H9 (cell line): ENCODE measurements around the gene NCF1. TPM values are rescaled to one million over a fixed set of nuclear protein-coding genes. Genes with fewer than 3 reads are reported as not detected.
"Not testable (repeated sequence)": the region's sequence is repeated elsewhere in the genome, so short reads cannot be mapped to it uniquely, and the experiment has no call there.

Source experiments
- DNase-seq: peaks from one replicate; pipeline ENCODE4 v3.0.0-alpha.2; 2017
- H2AFZ ChIP-seq: one replicate; pipeline ENCODE4 v1.6.1; 2013; ENCODE audit warnings: mild to moderate bottlenecking, low read length, control low read depth, moderate library complexity
- H2AK5ac ChIP-seq: 2 replicates; pipeline ENCODE4 v1.6.1; 2013; ENCODE audit warnings: low read length, control low read depth, mixed read lengths; ENCODE audit not compliant: insufficient read length
- H2BK120ac ChIP-seq: one replicate; pipeline ENCODE4 v1.6.1; 2013; ENCODE audit warnings: low read depth, mild to moderate bottlenecking, low read length, control low read depth, inconsistent platforms; ENCODE audit not compliant: poor library complexity, severe bottlenecking
- H2BK12ac ChIP-seq: 2 replicates; pipeline ENCODE4 v1.6.1; 2013; ENCODE audit warnings: low read length, control low read depth, mixed read lengths, low read depth; ENCODE audit not compliant: insufficient read length
- H2BK15ac ChIP-seq: 2 replicates; pipeline ENCODE4 v1.6.1; 2013; ENCODE audit warnings: low read depth, low read length, control low read depth
- H2BK20ac ChIP-seq: one replicate; pipeline ENCODE4 v1.6.1; 2013; ENCODE audit warnings: low read depth, mild to moderate bottlenecking, low read length, control low read depth, inconsistent platforms; ENCODE audit not compliant: poor library complexity, severe bottlenecking
- H2BK5ac ChIP-seq: 2 replicates; pipeline ENCODE4 v1.6.1; 2013; ENCODE audit warnings: low read length, control low read depth, mixed read lengths; ENCODE audit not compliant: insufficient read length
- H3K14ac ChIP-seq: 2 replicates; pipeline ENCODE4 v1.6.1; 2013; ENCODE audit warnings: low read length, control low read depth; ENCODE audit not compliant: insufficient read depth
- H3K18ac ChIP-seq: 2 replicates; pipeline ENCODE4 v1.6.1; 2013; ENCODE audit warnings: low read depth, mild to moderate bottlenecking, mixed read lengths, low read length, control low read depth; ENCODE audit not compliant: insufficient read length
- H3K23ac ChIP-seq: 2 replicates; pipeline ENCODE4 v1.6.1; 2013; ENCODE audit warnings: low read length, control low read depth, mixed read lengths, low read depth; ENCODE audit not compliant: insufficient read length
- H3K23me2 ChIP-seq: 2 replicates; pipeline ENCODE4 v1.6.1; 2013; ENCODE audit warnings: low read depth, mild to moderate bottlenecking, mixed read lengths, low read length, control low read depth; ENCODE audit not compliant: insufficient read length, poor library complexity, severe bottlenecking
- H3K27ac ChIP-seq: 2 replicates; pipeline ENCODE4 v1.5.1; 2013; ENCODE audit warnings: low read length, control low read depth, mixed read lengths, low read depth; ENCODE audit not compliant: insufficient read length
- H3K27me3 ChIP-seq: 2 replicates; pipeline ENCODE4 v1.6.1; 2013; ENCODE audit warnings: low read length, control low read depth, inconsistent platforms; ENCODE audit not compliant: insufficient read depth
- H3K4ac ChIP-seq: 2 replicates; pipeline ENCODE4 v1.6.1; 2013; ENCODE audit warnings: low read depth, mild to moderate bottlenecking, control low read depth, inconsistent platforms, low read length, moderate library complexity
- H3K4me1 ChIP-seq: 2 replicates; pipeline ENCODE4 v1.6.1; 2013; ENCODE audit warnings: low read length, control low read depth, inconsistent platforms; ENCODE audit not compliant: insufficient read depth
- H3K4me2 ChIP-seq: 2 replicates; pipeline ENCODE4 v1.6.1; 2013; ENCODE audit warnings: low read length, control low read depth, mixed read lengths; ENCODE audit not compliant: insufficient read length, insufficient read depth
- H3K56ac ChIP-seq: 2 replicates; pipeline ENCODE4 v1.6.1; 2013; ENCODE audit warnings: low read depth, mild to moderate bottlenecking, mixed read lengths, low read length, control low read depth; ENCODE audit not compliant: insufficient read length
- H3K79me1 ChIP-seq: 2 replicates; pipeline ENCODE4 v1.6.1; 2013; ENCODE audit warnings: low read depth, mild to moderate bottlenecking, moderate library complexity, low read length, control low read depth, inconsistent platforms; ENCODE audit not compliant: insufficient read depth, poor library complexity, severe bottlenecking
- H3K79me2 ChIP-seq: 2 replicates; pipeline ENCODE4 v1.6.1; 2013; ENCODE audit warnings: low read length, control low read depth, inconsistent platforms; ENCODE audit not compliant: insufficient read depth
- H3K9ac ChIP-seq: 2 replicates; pipeline ENCODE4 v1.6.1; 2013; ENCODE audit warnings: low read length, control low read depth, mixed read lengths; ENCODE audit not compliant: insufficient read length; ENCODE audit errors: extremely low read depth
- H3K9me3 ChIP-seq: one replicate; pipeline ENCODE4 v1.6.1; 2013; ENCODE audit warnings: low read depth, low read length, inconsistent platforms; ENCODE audit not compliant: control insufficient read depth
- H3T11ph ChIP-seq: one replicate; pipeline ENCODE4 v1.6.1; 2013; ENCODE audit warnings: mild to moderate bottlenecking, low read length, control low read depth, inconsistent platforms
- H4K20me1 ChIP-seq: one replicate; pipeline ENCODE4 v1.6.1; 2013; ENCODE audit not compliant: control insufficient read depth, insufficient read length, insufficient read depth
- H4K5ac ChIP-seq: 2 replicates; pipeline ENCODE4 v1.6.1; 2013; ENCODE audit warnings: low read depth, mild to moderate bottlenecking, mixed read lengths, low read length, control low read depth; ENCODE audit not compliant: insufficient read length
- H4K8ac ChIP-seq: replicated peaks from 2 replicates; pipeline ENCODE4 v1.6.1; 2013; ENCODE audit warnings: low read length, control low read depth, mixed read lengths, low read depth; ENCODE audit not compliant: insufficient read length
- H4K91ac ChIP-seq: 2 replicates; pipeline ENCODE4 v1.6.1; 2013; ENCODE audit warnings: low read depth, mild to moderate bottlenecking, moderate library complexity, mixed read lengths, low read length, control low read depth; ENCODE audit not compliant: insufficient read length
- H3K27ac Mint-ChIP-seq, 3 experiments: 2 replicates in 2 of 3; 3 replicates in 1 of 3; pipeline ENCODE4 v1.8.0; 2020 to 2021; ENCODE audit warnings: mixed read lengths in 3 of 3, mild to moderate bottlenecking in 1 of 3, moderate library complexity in 1 of 3
- H3K27me3 Mint-ChIP-seq: 2 replicates; pipeline ENCODE4 v1.8.0; 2021; ENCODE audit warnings: low read depth, mild to moderate bottlenecking, moderate library complexity, mixed read lengths
- H3K36me3 Mint-ChIP-seq, 3 experiments: 2 replicates in 2 of 3; 3 replicates in 1 of 3; pipeline ENCODE4 v1.8.0; 2020 to 2021; ENCODE audit warnings: low read depth in 3 of 3, mixed read lengths in 3 of 3; ENCODE audit not compliant: insufficient read depth in 1 of 3
- H3K4me1 Mint-ChIP-seq, 2 experiments: 2 replicates each; pipeline ENCODE4 v1.8.0; 2020; ENCODE audit warnings: mixed read lengths in 2 of 2
- H3K4me3 Mint-ChIP-seq, 2 experiments: 2 replicates in 1 of 2; 3 replicates in 1 of 2; pipeline ENCODE4 v1.8.0; 2020 to 2021; ENCODE audit warnings: mild to moderate bottlenecking in 2 of 2, mixed read lengths in 2 of 2, moderate library complexity in 1 of 2
- H3K9me3 Mint-ChIP-seq, 2 experiments: 2 replicates in 1 of 2; 3 replicates in 1 of 2; pipeline ENCODE4 v1.8.0; 2020; ENCODE audit warnings: mild to moderate bottlenecking in 2 of 2, mixed read lengths in 2 of 2, moderate library complexity in 1 of 2
- WGBS: extraction: QIAGEN DNeasy Blood & Tissue Kit; methylation state at CpG from one replicate; pipeline ENCODE4 v1.1.7; 2013; ENCODE audit warnings: missing lambda C conversion rate, low lambda C conversion rate, mixed read lengths; ENCODE audit not compliant: insufficient read length; ENCODE audit errors: extremely low coverage; 5-methylcytosine and 5-hydroxymethylcytosine counted together
- total RNA-seq: library from RNA; stranded (reverse); gene quantifications from 2 replicates; pipeline ENCODE4 v1.2.1, GENCODE V29; 2021

NCF1 gene
- total RNA-seq, 1 experiment from 2014 or later = 0.63 TPM

DNA sequence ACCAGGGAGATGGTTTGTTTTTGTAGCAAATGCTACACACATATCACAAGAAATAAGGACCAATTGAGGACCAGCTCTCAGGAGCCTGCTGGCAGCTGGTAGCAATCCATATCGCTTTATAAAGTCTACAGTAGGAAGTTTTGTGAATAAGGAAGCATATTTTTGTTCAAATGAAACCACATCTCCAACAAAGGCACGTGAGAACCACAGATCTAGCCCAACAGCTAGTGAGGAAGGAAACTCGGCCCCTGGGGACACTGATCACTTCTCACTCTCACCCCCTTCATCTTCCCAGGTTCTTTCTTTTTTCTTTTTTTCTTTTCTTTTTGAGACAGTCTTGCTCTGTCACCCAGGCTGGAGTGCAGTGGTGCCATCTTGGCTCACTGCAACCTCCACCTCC lies 42.1 kb downstream of the NCF1 start:
- H2AK5ac ChIP-seq, H3K27ac ChIP-seq, H3K27me3 ChIP-seq, H3T11ph ChIP-seq, H4K8ac ChIP-seq, H3K23me2 ChIP-seq, H3K36me3 Mint-ChIP-seq, DNase-seq, H2BK20ac ChIP-seq, H3K4me2 ChIP-seq, H3K23ac ChIP-seq, H2BK120ac ChIP-seq, H2BK5ac ChIP-seq, H3K14ac ChIP-seq, H3K4me1 Mint-ChIP-seq, H3K9me3 Mint-ChIP-seq, H3K27me3 Mint-ChIP-seq, H2AFZ ChIP-seq, H3K4ac ChIP-seq, H4K91ac ChIP-seq, H3K56ac ChIP-seq, H3K4me3 Mint-ChIP-seq, H4K5ac ChIP-seq, H4K20me1 ChIP-seq, H2BK12ac ChIP-seq, H3K79me1 ChIP-seq, H3K18ac ChIP-seq, H3K79me2 ChIP-seq, H3K27ac Mint-ChIP-seq, H3K9me3 ChIP-seq, H3K4me1 ChIP-seq, H2BK15ac ChIP-seq, H3K9ac ChIP-seq: not testable (repeated sequence)
- WGBS = no CpG with 5 or more reads among the region's 3 CpGs

DNA sequence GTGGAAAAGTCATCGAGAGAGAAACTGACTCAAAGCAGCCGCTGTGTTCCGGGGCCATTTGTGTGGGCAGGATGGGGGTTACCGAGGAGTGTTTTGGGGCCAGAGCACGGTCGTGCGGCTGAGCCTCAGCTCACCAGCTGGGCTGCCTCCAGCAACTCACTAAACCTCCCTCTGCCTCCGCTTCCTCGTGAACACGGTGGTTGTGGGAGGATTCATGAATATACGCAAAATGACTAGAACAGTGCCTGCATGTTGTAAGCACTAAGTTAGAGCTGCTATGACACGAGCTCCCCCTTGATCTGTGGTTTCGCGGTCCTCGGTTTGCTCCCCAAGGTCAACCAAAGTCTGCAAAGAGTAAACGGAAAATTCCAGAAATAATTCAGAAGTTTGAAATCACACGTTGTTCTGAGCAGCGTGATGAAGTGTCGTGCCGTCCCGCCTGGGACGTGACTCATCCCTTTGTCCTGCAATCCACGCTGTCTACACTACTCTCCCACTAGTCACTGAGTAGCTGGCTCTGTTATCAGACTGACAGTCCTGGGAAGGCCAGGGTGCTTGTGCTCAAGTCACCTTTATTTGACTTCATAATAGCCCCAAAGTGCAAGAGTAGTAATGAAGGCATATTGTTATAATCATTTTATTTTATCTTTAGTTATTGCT lies 46.5 kb downstream of the NCF1 start:
- not testable (repeated sequence) for H3K9ac ChIP-seq, H2BK20ac ChIP-seq, H2AFZ ChIP-seq, H2BK12ac ChIP-seq, H3K18ac ChIP-seq, H3K27ac ChIP-seq, H4K8ac ChIP-seq, H3K79me2 ChIP-seq, H3K4ac ChIP-seq, H3K9me3 ChIP-seq, H2BK120ac ChIP-seq, H3K4me2 ChIP-seq, H3K56ac ChIP-seq, H4K5ac ChIP-seq, DNase-seq, H3K27me3 ChIP-seq, H3K36me3 Mint-ChIP-seq, H3K14ac ChIP-seq, H4K91ac ChIP-seq, H2AK5ac ChIP-seq, H3K4me1 Mint-ChIP-seq, H3K4me3 Mint-ChIP-seq, H3K79me1 ChIP-seq, H2BK5ac ChIP-seq, H3K23me2 ChIP-seq, H3K4me1 ChIP-seq, H4K20me1 ChIP-seq, H3K9me3 Mint-ChIP-seq, H3K23ac ChIP-seq, H2BK15ac ChIP-seq, H3K27me3 Mint-ChIP-seq, H3T11ph ChIP-seq, H3K27ac Mint-ChIP-seq
- no CpG with 5 or more reads among the region's 23 CpGs for WGBS
